ENCODE results near the gene HSPA12B.

DNA sequence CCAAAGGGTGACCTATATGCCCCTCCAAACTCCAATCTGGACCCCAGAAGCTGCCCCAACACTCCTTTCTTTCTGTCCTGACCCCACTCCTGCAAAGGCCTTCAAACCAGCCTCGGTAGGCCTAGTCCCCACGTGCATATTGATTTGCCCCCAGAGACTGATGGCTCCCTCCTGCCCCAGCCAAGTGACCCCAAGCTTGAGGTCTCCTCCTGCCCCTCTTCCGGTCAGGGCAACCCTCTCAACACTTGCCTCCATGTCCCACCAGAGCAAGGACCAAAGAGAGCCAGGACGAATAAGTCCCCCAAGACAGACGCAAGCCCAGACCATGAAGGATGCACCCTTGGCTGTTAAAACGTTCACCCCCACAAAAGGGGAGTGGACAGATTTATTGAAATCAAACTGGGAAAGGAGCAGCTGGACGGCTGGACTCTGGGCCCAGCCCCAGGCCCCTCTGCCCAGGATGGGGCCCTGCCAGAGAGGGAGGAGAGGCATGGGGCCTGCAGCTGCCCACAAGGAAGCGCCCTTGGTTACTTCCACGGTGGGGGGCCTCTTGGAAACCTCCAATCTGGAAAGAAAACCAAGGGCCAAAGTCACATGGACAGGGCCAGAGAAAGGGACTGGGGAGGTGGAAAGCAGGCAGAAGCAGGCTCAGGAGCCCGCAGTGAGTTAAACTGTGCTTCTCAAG lies 51.2 kb downstream of the HSPA12B start:
- no peak for TF ChIP-seq TOX (CRISPR knock-in tag; IDR thresholded peaks at IDR 0.05; ENCODE audit: borderline replicate concordance)
- TF ChIP-seq PPARA (CRISPR knock-in tag; IDR thresholded peaks at IDR 0.05; ENCODE audit: borderline replicate concordance): no peak
- TF ChIP-seq, protein P1, sequence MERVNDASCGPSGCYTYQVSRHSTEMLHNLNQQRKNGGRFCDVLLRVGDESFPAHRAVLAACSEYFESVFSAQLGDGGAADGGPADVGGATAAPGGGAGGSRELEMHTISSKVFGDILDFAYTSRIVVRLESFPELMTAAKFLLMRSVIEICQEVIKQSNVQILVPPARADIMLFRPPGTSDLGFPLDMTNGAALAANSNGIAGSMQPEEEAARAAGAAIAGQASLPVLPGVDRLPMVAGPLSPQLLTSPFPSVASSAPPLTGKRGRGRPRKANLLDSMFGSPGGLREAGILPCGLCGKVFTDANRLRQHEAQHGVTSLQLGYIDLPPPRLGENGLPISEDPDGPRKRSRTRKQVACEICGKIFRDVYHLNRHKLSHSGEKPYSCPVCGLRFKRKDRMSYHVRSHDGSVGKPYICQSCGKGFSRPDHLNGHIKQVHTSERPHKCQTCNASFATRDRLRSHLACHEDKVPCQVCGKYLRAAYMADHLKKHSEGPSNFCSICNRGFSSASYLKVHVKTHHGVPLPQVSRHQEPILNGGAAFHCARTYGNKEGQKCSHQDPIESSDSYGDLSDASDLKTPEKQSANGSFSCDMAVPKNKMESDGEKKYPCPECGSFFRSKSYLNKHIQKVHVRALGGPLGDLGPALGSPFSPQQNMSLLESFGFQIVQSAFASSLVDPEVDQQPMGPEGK (CRISPR knock-in tag; IDR thresholded peaks at IDR 0.05; ENCODE audit: borderline replicate concordance): no peak

All from SK-N-SH treated with all-trans-retinoic acid at 6 μM for 48 hours (cell line).